AG10803 (cell line): ENCODE measurements around the gene BPIFB4.

Source experiments
- DNase-seq: peaks from one replicate; pipeline ENCODE4 v3.0.0; 2010; ENCODE audit warnings: low read depth
- H3K4me3 ChIP-seq: 2 replicates; pipeline ENCODE4 v1.5.1; 2011; ENCODE audit warnings: mild to moderate bottlenecking, low read length, control low read depth
- TF ChIP-seq, protein P1 (sequence below): conservative IDR thresholded peaks from 2 replicates; pipeline ENCODE4 v1.5.1; 2011; ENCODE audit warnings: mild to moderate bottlenecking, low read length, control low read depth, inconsistent platforms

The BPIFB4 gene

DNA sequence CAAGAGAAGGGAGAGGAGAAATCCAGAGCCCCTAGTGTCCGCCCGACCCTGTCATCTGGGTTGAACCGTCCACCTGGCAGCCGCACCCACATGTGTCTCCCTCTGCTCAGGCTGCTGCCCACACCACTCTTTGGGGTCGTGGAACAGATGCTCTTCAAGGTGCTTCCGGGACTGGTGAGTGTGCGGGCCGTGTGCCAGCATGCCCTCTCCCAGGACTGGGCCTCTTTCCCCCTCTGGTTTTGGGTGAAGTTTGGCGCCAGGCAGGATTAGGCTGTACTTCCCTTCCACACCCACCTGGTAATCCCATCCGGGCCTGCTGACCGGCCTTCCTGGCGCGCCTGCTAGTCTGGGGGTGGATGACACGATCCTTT, 17.8 kb upstream of the BPIFB4 start:
- no peak overlapping the region for H3K4me3 ChIP-seq
- TF ChIP-seq, protein P1, sequence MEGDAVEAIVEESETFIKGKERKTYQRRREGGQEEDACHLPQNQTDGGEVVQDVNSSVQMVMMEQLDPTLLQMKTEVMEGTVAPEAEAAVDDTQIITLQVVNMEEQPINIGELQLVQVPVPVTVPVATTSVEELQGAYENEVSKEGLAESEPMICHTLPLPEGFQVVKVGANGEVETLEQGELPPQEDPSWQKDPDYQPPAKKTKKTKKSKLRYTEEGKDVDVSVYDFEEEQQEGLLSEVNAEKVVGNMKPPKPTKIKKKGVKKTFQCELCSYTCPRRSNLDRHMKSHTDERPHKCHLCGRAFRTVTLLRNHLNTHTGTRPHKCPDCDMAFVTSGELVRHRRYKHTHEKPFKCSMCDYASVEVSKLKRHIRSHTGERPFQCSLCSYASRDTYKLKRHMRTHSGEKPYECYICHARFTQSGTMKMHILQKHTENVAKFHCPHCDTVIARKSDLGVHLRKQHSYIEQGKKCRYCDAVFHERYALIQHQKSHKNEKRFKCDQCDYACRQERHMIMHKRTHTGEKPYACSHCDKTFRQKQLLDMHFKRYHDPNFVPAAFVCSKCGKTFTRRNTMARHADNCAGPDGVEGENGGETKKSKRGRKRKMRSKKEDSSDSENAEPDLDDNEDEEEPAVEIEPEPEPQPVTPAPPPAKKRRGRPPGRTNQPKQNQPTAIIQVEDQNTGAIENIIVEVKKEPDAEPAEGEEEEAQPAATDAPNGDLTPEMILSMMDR = no peak
- DNase-seq = no peak

DNA sequence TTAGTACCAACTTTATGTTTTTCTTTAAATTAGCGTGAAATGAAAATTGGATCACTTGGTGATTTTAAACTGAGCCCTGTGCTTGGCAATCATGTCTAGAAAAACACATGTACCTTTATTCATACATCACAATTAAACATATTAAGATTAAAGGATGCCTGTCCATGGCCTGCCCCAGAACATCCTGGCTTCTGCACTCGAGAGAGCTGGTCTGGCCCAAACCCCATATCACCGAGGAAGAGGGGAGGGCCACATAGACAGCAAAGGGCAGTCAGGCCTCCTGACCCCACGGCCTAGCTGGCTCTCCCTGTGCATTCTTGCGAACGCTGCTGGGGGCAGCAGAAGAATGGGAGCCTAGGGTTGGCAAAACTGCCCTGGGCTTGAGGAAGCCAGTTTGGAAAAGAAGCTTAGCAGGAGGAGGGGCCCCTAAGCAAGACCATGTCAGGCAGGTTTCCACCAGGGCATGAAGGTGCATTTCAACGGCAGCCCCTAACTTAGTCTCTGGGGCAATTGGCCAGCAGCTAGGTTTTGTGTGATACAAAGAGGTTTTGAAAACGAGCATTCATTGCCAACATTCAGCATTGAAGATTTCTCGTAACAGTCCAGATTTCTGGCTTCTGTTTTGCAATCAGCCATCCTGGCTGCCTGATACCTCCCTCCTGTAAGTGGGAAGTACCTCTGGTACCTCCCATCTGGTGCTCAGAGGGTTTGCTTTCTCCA, 17.2 kb upstream of the BPIFB4 start:
- no peak for DNase-seq
- no peak overlapping the region for H3K4me3 ChIP-seq
- TF ChIP-seq, protein P1 = no peak

DNA sequence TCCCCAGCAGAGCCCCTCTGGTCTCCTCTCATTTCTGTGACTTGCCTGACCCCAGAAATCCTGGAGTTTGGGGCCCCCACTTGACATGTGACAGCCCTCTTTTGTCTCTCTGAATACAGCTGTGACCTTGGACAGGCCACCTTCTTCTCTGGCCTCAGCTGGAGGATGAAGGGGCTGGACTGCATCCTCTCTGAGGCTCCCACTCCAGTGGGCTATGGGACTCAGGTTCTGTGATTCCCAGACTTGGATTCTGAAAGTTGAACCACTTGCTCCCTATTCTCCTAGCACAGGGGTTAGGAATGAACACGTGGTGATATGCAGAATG, 16.7 kb upstream of the BPIFB4 start:
- no peak for DNase-seq
- TF ChIP-seq, protein P1 = no peak
- H3K4me3 ChIP-seq = no peak overlapping the region

DNA sequence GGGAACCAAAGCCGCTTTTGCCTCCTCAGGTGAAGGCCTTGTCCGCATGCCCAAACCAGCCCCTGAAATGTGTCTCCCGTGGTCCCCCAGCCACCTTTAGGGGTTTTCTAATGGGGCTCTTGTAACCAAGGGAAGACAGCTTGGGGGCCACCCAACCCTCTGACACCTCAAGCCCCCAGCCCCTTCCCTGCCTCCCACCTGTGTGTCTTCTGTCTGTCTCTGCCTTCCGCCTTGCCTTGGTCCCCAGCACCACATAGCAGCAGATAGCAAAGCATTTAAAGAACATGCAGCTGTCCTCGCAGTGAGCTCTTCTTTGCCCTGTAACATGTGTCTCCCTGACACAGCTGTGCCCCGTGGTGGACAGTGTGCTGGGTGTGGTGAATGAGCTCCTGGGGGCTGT, 16.2 kb upstream of the BPIFB4 start:
- H3K4me3 ChIP-seq = no peak overlapping the region
- TF ChIP-seq, protein P1 = no peak
- no peak for DNase-seq

DNA sequence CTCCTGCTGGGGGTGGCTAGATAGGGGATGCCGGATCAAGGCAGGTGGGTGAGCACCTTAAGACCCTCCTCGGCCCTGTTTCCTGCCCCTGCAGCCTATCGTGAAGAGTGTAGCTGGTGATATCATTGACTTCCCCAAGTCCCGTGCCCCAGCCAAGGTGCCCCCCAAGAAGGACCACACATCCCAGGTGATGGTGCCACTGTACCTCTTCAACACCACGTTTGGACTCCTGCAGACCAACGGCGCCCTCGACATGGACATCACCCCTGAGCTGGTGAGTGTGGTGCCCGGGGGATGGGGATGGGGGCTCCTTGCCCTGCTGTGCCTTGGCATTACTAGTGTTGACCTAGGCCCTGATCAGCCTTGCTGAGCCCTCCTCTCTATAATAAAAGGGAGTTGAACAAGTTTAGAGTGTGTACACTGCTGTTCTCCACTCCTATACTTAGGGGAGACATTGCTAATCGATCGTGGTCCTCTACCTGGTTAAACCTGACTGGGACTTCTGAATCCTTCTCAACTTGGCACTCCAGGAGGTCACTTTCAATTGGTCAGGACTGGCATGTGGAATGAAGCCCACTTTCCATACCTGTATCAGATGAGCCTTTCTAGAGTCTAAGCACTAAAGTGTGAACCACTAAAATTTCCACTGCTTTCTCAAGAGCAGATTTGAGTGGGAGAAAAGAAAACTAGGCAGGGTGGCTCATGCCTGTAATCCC, 14.7 kb upstream of the BPIFB4 start:
- TF ChIP-seq, protein P1 = no peak
- H3K4me3 ChIP-seq = no peak overlapping the region
- no peak for DNase-seq

DNA sequence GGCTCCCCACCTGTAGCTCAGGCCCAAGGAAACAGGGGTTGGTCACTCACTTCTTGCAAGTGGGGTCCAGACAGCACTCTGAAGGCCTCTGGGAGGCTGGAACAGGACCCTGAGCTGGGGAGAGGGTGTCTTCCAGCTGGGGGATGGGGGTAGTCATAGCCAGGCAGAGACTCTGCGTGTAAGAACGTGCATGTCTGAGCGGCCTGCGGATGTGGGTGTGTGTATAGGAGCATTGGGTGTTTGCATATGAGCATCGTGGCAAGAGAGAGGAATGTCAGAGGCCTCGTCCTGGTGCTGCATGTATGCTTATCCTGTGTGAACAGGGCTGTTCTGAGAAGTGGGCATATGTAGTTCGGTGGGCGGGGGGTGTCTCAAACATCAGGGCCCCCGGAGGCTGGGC, 13.7 kb upstream of the BPIFB4 start:
- no peak overlapping the region for H3K4me3 ChIP-seq
- no peak for DNase-seq
- TF ChIP-seq, protein P1 = no peak

DNA sequence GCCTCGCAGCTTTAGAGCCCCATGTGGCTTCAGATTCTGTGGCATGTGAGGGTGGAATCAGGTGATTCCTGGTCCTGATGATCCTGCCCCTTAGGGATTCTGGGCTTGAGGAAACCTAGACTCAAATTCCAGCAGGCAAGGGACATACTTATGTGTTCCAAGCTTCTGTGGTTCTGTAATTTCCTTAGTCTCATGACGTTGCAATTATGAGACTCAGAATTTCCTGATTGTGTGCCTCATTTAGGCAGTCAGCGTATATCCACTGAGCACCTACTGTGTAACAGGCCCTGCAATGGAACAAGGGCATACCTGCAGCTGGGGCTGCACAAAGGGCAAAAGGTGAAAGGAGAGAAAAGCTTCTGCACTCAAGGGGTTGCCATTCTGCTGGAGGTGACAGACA, 11.6 kb upstream of the BPIFB4 start:
- no peak overlapping the region for H3K4me3 ChIP-seq
- DNase-seq = no peak
- TF ChIP-seq, protein P1 = no peak
